ENCODE results near the gene ZNF619. TPM values are rescaled to one million over a fixed set of nuclear protein-coding genes. Genes with fewer than 3 reads are reported as not detected.

The ZNF619 gene
- total and polyA plus RNA-seq, 2 experiments from 2014 or later: 1.2 to 3.6 TPM

DNA sequence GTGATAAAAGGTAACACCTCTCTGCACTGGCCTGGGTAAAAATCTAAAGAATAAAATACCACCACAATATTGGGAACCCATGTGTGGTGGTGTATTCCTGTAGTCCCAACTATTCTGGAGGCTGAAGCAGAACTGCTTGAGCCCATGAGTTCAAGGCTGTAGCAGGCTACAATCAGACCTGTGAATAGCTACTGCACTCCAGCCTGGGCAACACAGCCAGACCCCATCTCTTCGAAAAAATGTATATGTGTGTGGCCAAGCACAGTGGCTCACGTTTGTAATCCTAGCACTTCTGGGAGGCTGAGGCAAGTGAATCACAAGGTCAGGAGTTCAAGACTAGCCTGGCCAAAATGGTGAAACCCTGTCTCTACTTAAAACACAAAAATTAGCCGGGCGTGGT is 21.6 kb upstream of the ZNF619 start:
- no peaks in the 10 kb centered on the region for H3K27me3 ChIP-seq
- no peak for DNase-seq (ENCODE audit: low spot score)
- no peak overlapping the region for H2AFZ ChIP-seq
- H3K4me2 ChIP-seq: no peak overlapping the region
- H3K27ac ChIP-seq: no peak overlapping the region
- H3K4me3 ChIP-seq: no peak overlapping the region
- peaks cover 27% of the 10 kb centered on the region for H3K4me1 ChIP-seq (ENCODE audit: insufficient read depth)
- WGBS (ENCODE audit: low lambda C conversion rate, missing lambda C conversion rate): 89% methylated on average over 4 of the region's 4 CpGs
- H3K9me2 ChIP-seq (replicated peaks; ENCODE audit: insufficient read depth): no peaks in the 10 kb centered on the region
- H3K36me3 ChIP-seq (replicated peaks; ENCODE audit: insufficient read depth, low read depth): no peaks in the 10 kb centered on the region
- H3K9me3 ChIP-seq (ENCODE audit: low read depth): no peaks in the 10 kb centered on the region
- H3K79me2 ChIP-seq: peaks cover 31% of the 10 kb centered on the region
- TF ChIP-seq EZH2phosphoT487 (IDR thresholded peaks at IDR 0.05; ENCODE audit: low read depth, severe bottlenecking, unreplicated experiment) (no peak), EZH2 (IDR thresholded peaks at IDR 0.05; ENCODE audit: borderline replicate concordance) (no peak), CTCF (IDR thresholded peaks at IDR 0.05; ENCODE audit: poor library complexity) (no peak)
- peaks cover 21% of the 10 kb centered on the region for H4K20me1 ChIP-seq (ENCODE audit: insufficient read depth, poor library complexity, severe bottlenecking)

GRCh38 chr3:40456279-40456939 is 20.5 kb upstream of the ZNF619 start:
- peak overlapping the region; percentile 25 for H3K4me3 ChIP-seq
- peak overlapping the region; percentile 77 for H3K4me2 ChIP-seq
- H3K79me2 ChIP-seq: peaks cover 36% of the 10 kb centered on the region
- no peaks in the 10 kb centered on the region for H3K27me3 ChIP-seq
- peak overlapping the region; percentile 86 for H3K27ac ChIP-seq
- no peaks in the 10 kb centered on the region for H3K36me3 ChIP-seq (replicated peaks; ENCODE audit: insufficient read depth, low read depth)
- H4K20me1 ChIP-seq (ENCODE audit: insufficient read depth, poor library complexity, severe bottlenecking): peaks cover 31% of the 10 kb centered on the region
- H3K4me1 ChIP-seq (ENCODE audit: insufficient read depth): peaks cover 27% of the 10 kb centered on the region
- 75% methylated on average over 26 of the region's 29 CpGs for WGBS (ENCODE audit: low lambda C conversion rate, missing lambda C conversion rate)
- no peak for TF ChIP-seq EZH2phosphoT487 (IDR thresholded peaks at IDR 0.05; ENCODE audit: low read depth, severe bottlenecking, unreplicated experiment)
- TF ChIP-seq CTCF (IDR thresholded peaks at IDR 0.05; ENCODE audit: poor library complexity): no peak
- no peak for TF ChIP-seq EZH2 (IDR thresholded peaks at IDR 0.05; ENCODE audit: borderline replicate concordance)
- no peaks in the 10 kb centered on the region for H3K9me3 ChIP-seq (ENCODE audit: low read depth)
- peak overlapping the region; percentile 52 for H2AFZ ChIP-seq
- DNase-seq (ENCODE audit: low spot score): no peak
- H3K9me2 ChIP-seq (replicated peaks; ENCODE audit: insufficient read depth): no peaks in the 10 kb centered on the region

GRCh38 chr3:40456940-40457823 is 19.7 kb upstream of the ZNF619 start, which contains the start of gene RPL14:
RPL14 (plus strand) TSS chr3:40457339; CDS start chr3:40457472, 133 bp downstream.
- peak within 1 kb of the TSS; percentile 90 for H3K4me2 ChIP-seq
- no peaks in the 10 kb centered on the region for H3K27me3 ChIP-seq
- H3K9me2 ChIP-seq (replicated peaks; ENCODE audit: insufficient read depth): no peaks in the 10 kb centered on the region
- H4K20me1 ChIP-seq (ENCODE audit: insufficient read depth, poor library complexity, severe bottlenecking): peaks cover 31% of the 10 kb centered on the region
- H3K36me3 ChIP-seq (replicated peaks; ENCODE audit: insufficient read depth, low read depth): no peaks in the 10 kb centered on the region
- 1% methylated on average over 67 of the region's 79 CpGs for WGBS (ENCODE audit: low lambda C conversion rate, missing lambda C conversion rate)
- no peaks in the 10 kb centered on the region for H3K9me3 ChIP-seq (ENCODE audit: low read depth)
- peaks cover 37% of the 10 kb centered on the region for H3K79me2 ChIP-seq
- peaks cover 24% of the 10 kb centered on the region for H3K4me1 ChIP-seq (ENCODE audit: insufficient read depth)
- DNase-seq (ENCODE audit: low spot score): peak; percentile 97
- TF ChIP-seq CTCF (IDR thresholded peaks at IDR 0.05; ENCODE audit: poor library complexity) (no peak), EZH2phosphoT487 (IDR thresholded peaks at IDR 0.05; ENCODE audit: low read depth, severe bottlenecking, unreplicated experiment) (no peak), EZH2 (IDR thresholded peaks at IDR 0.05; ENCODE audit: borderline replicate concordance) (no peak)
- H2AFZ ChIP-seq: peak within 1 kb of the TSS; percentile 52
- peak within 1 kb of the TSS; percentile 92 for H3K4me3 ChIP-seq
- peak within 1 kb of the TSS; percentile 86 for H3K27ac ChIP-seq

Data from hepatocyte (in vitro differentiated cells).